Stimulated activated memory B cell treated with anti-CD40 and anti-IgM and Interleukin-4, amounts not matched to agents 10 μg/mL and 1 μg/mL and 100 μg/mL, for 72 hours (primary cell): ENCODE results near the gene OCIAD1.

Experiments used
- ATAC-seq: fragments of 150-1000 bp; cut with Tn5 transposase; 2 replicates; pipeline ENCODE4 v1.10.0; 2021
- H3K27ac Mint-ChIP-seq: one replicate; pipeline ENCODE4 v1.8.0; 2022; ENCODE audit warnings: mild to moderate bottlenecking, mixed read lengths
- H3K27me3 Mint-ChIP-seq: one replicate; pipeline ENCODE4 v1.8.0; 2022; ENCODE audit warnings: mixed read lengths
- H3K36me3 Mint-ChIP-seq: one replicate; pipeline ENCODE4 v1.8.0; 2022; ENCODE audit warnings: mixed read lengths
- H3K4me1 Mint-ChIP-seq: one replicate; pipeline ENCODE4 v1.8.0; 2022; ENCODE audit warnings: mixed read lengths
- H3K4me3 Mint-ChIP-seq: one replicate; pipeline ENCODE4 v1.8.0; 2022; ENCODE audit warnings: mild to moderate bottlenecking, moderate library complexity, mixed read lengths
- H3K9me3 Mint-ChIP-seq: one replicate; pipeline ENCODE4 v1.8.0; 2022; ENCODE audit warnings: mixed read lengths

OCIAD1 gene

DNA sequence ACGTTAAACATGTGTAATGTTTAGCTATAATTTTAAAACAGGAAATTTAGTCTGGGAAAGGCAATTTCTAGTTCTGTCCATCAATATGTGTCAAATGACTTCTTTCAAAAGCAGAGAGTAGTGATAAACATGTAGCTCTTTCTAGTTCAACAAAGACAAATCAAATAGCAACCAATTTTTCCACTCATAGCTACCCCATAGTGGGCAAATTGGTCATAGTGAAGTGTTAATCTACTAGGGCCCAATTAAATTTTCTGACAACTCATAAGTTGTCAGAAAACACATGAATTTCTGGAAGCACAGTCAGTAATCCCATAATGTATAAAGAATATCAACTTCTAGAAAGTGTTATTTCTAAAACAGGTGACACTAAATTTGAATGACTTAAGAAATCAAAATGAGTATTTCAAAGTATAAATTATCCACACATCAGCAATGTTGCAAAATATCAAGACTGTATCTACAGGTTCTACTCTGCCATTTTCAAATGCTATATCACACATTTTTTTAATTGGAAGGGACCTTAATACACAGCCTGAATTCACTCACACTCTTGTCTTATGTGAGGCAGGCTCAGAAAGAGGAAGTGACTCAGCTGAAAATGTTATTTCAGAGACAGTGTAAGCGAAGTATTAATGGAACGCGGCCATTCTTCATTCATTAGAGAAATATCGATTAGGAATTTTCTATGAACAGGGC lies 68.0 kb downstream of the OCIAD1 start:
- H3K9me3 Mint-ChIP-seq = no peaks in the 10 kb centered on the region
- peaks cover 75% of the 10 kb centered on the region for H3K36me3 Mint-ChIP-seq
- H3K27ac Mint-ChIP-seq = peak overlapping the region; percentile 77
- peak overlapping the region; percentile 29 for H3K4me3 Mint-ChIP-seq
- H3K27me3 Mint-ChIP-seq = no peaks in the 10 kb centered on the region
- ATAC-seq = no peak
- H3K4me1 Mint-ChIP-seq = peaks cover 15% of the 10 kb centered on the region

- peak overlapping the region; percentile 29 for H3K4me3 Mint-ChIP-seq
- no peaks in the 10 kb centered on the region for H3K27me3 Mint-ChIP-seq
- H3K4me1 Mint-ChIP-seq = peaks cover 17% of the 10 kb centered on the region
- peak overlapping the region; percentile 77 for H3K27ac Mint-ChIP-seq
- H3K36me3 Mint-ChIP-seq = peaks cover 73% of the 10 kb centered on the region
- no peak for ATAC-seq
- H3K9me3 Mint-ChIP-seq = no peaks in the 10 kb centered on the region
These were observed 68.5 kb downstream of the OCIAD1 start for GRCh38 chr4:48899432-48899749.

DNA sequence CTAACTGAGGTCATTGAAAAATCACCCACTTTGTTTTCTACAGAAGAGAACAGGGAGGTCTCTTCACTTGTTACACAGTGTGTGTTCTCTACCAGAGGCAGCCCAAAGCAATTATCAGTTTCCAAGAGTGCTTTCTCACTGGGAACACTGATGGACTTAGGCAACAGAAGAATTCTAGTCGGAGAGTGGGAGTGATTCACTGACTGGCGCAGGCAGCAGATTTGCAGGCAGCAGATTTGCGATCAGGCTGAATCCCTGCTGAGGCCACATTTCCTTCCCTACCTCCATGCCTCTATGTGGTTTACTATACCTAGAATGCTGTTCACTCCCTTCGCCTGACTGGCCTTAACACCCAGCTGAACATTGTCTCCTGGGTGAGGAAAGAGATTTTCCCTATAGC lies 69.1 kb downstream of the OCIAD1 start:
- H3K36me3 Mint-ChIP-seq = peaks cover 73% of the 10 kb centered on the region
- peak overlapping the region; percentile 77 for H3K27ac Mint-ChIP-seq
- no peak overlapping the region for H3K4me3 Mint-ChIP-seq

GRCh38 chr4:48901196-48901595 lies 70.3 kb downstream of the OCIAD1 start:
- Mint-ChIP-seq H3K27me3 (no peaks in the 10 kb centered on the region), H3K4me1 (peaks cover 34% of the 10 kb centered on the region), H3K36me3 (peaks cover 61% of the 10 kb centered on the region), H3K9me3 (no peaks in the 10 kb centered on the region), H3K27ac (no peak overlapping the region), H3K4me3 (no peak overlapping the region)
- ATAC-seq = no peak

More for the DNA sequence above, 69.1 kb downstream of the OCIAD1 start:
- Mint-ChIP-seq H3K9me3 (no peaks in the 10 kb centered on the region), H3K27me3 (no peaks in the 10 kb centered on the region), H3K4me1 (peaks cover 23% of the 10 kb centered on the region)
- ATAC-seq = no peak

DNA sequence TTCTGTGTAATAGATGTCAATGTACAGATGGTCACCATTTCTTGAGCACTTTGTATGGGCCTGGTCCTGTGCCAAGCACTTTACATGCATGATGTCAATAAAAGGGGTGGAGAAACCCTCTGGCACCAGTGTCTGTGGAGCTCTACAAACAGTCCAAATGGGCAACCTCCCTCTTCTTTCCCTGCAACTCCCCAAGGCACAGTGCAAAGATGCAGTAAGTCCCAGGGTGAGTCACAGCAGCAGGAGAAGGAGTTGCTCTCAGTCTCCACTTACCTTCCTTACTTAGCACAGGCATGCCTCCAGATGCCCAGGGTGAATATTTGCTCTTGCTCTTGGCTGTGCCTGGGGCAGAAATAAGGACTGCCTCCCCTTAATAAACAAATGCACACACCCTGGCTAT lies 71.4 kb downstream of the OCIAD1 start:
- no peaks in the 10 kb centered on the region for H3K27me3 Mint-ChIP-seq

DNA sequence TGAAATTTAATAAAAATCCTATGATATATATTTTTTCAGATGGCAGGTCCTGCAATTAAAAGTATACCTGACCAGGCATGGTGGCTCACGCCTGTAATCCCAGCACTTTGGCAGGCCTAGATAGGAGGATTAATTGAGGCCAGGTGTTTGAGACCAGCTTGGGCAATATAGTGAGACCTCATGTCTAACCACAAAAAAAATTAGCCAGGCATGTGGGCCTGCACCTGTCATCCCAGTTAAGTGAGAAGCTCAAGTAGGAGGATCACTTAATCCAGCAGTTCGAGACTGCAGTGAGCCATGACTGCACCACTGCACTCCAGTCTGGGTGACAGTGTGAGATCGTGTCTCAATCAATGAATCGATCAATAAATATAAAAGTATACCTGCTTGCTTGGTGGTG lies 73.2 kb downstream of the OCIAD1 start:
- Mint-ChIP-seq H3K9me3 (no peaks in the 10 kb centered on the region), H3K27ac (peak overlapping the region; percentile 93), H3K4me1 (peaks cover 43% of the 10 kb centered on the region), H3K27me3 (no peaks in the 10 kb centered on the region), H3K36me3 (peaks cover 36% of the 10 kb centered on the region), H3K4me3 (no peak overlapping the region)
- ATAC-seq = no peak

More for the DNA sequence above, 71.4 kb downstream of the OCIAD1 start:
- Mint-ChIP-seq H3K9me3 (no peaks in the 10 kb centered on the region), H3K4me1 (peaks cover 44% of the 10 kb centered on the region), H3K27ac (no peak overlapping the region), H3K36me3 (peaks cover 52% of the 10 kb centered on the region), H3K4me3 (no peak overlapping the region)
- ATAC-seq = no peak

GRCh38 chr4:48904541-48905142 lies 73.8 kb downstream of the OCIAD1 start:
- H3K36me3 Mint-ChIP-seq = peaks cover 31% of the 10 kb centered on the region
- no peaks in the 10 kb centered on the region for H3K9me3 Mint-ChIP-seq
- H3K27ac Mint-ChIP-seq = peak overlapping the region; percentile 93
- ATAC-seq = no peak
- H3K4me3 Mint-ChIP-seq = peak overlapping the region; percentile 11
- no peaks in the 10 kb centered on the region for H3K27me3 Mint-ChIP-seq
- peaks cover 37% of the 10 kb centered on the region for H3K4me1 Mint-ChIP-seq

GRCh38 chr4:48905363-48906015 lies 74.6 kb downstream of the OCIAD1 start:
- Mint-ChIP-seq H3K27me3 (no peaks in the 10 kb centered on the region), H3K9me3 (no peaks in the 10 kb centered on the region), H3K36me3 (peaks cover 29% of the 10 kb centered on the region), H3K27ac (peak overlapping the region; percentile 93), H3K4me3 (peak overlapping the region; percentile 83), H3K4me1 (peaks cover 33% of the 10 kb centered on the region)
- no peak for ATAC-seq

- H3K27me3 Mint-ChIP-seq = no peaks in the 10 kb centered on the region
- H3K36me3 Mint-ChIP-seq = peaks cover 21% of the 10 kb centered on the region
- H3K4me3 Mint-ChIP-seq = peak within 1 kb of the TSS; percentile 92
- peak within 1 kb of the TSS; percentile 93 for H3K27ac Mint-ChIP-seq
- H3K9me3 Mint-ChIP-seq = no peaks in the 10 kb centered on the region
- H3K4me1 Mint-ChIP-seq = peaks cover 28% of the 10 kb centered on the region
- peak; percentile 98 for ATAC-seq
These were observed 75.6 kb downstream of the OCIAD1 start, which contains the start of gene OCIAD2 for GRCh38 chr4:48906206-48907173. Gene OCIAD2 (minus strand): TSS chr4:48906774. CDS start chr4:48904549, 2,225 bp downstream.

DNA sequence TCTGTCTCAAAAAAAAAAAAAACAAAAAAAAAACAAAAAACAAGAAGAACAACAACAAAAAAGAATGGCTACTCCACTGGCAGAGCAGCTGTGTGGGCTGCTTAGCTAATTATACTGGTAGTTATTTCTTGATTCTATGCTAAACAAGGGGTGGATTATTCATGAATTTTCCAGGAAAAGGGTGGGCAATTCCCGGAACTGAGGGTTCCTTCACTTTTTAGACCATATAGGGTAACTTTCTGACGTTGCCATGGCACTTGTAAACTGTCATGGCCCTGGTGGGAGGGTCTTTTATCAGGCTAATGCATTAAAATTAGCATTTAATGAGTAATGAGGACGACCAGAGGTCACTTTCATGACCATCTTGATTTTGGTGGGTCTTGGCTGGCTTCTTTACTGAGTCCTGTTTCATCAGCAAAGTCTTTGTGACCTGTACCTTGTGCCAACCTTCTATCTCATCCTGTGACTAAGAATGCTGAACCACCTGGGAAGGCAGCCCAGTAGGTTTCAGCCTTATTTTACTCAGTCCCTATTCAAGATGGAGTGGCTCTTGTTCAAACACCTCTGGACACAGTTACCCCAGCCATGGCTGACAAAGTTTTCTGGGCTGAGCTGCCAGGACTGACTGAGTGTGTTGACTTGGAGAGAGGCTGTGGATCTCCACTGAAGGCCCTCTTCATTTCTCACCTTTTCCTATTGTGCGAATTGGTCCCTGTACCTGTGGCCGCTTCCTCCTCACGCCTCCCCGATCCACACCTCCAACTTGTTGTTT lies 77.0 kb downstream of the OCIAD1 start:
- no peak for ATAC-seq
- Mint-ChIP-seq H3K4me1 (peaks cover 28% of the 10 kb centered on the region), H3K27me3 (no peaks in the 10 kb centered on the region), H3K9me3 (no peaks in the 10 kb centered on the region), H3K27ac (peak overlapping the region; percentile 93), H3K4me3 (no peak overlapping the region), H3K36me3 (peaks cover 10% of the 10 kb centered on the region)

DNA sequence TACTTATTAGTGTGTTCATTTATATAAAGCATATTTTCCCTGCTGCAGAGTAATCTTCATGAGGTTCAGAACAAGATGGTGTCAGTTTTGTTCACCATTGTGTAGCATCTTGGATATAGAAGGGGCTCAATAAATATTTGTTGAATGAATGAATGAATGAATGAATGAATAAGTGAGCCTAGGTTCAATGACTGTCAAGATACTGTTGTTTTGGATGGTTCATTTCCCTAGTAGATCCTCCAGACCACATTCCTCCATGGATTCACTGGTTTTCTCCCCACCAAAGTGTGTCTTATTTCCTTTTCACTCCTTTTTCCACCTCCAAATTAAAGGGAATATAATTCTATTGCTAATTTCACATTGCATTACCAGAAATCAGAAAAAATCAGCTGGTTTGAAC lies 77.8 kb downstream of the OCIAD1 start:
- Mint-ChIP-seq H3K4me3 (no peak overlapping the region), H3K27ac (no peak overlapping the region), H3K9me3 (no peaks in the 10 kb centered on the region), H3K36me3 (peaks cover 7% of the 10 kb centered on the region), H3K27me3 (no peaks in the 10 kb centered on the region), H3K4me1 (peaks cover 28% of the 10 kb centered on the region)
- ATAC-seq = no peak

GRCh38 chr4:48909697-48910096 lies 78.8 kb downstream of the OCIAD1 start:
- no peaks in the 10 kb centered on the region for H3K9me3 Mint-ChIP-seq
- H3K4me1 Mint-ChIP-seq = peaks cover 24% of the 10 kb centered on the region
- H3K27ac Mint-ChIP-seq = no peak overlapping the region
- H3K27me3 Mint-ChIP-seq = no peaks in the 10 kb centered on the region
- no peak overlapping the region for H3K4me3 Mint-ChIP-seq
- ATAC-seq = no peak
- peaks cover 3% of the 10 kb centered on the region for H3K36me3 Mint-ChIP-seq

DNA sequence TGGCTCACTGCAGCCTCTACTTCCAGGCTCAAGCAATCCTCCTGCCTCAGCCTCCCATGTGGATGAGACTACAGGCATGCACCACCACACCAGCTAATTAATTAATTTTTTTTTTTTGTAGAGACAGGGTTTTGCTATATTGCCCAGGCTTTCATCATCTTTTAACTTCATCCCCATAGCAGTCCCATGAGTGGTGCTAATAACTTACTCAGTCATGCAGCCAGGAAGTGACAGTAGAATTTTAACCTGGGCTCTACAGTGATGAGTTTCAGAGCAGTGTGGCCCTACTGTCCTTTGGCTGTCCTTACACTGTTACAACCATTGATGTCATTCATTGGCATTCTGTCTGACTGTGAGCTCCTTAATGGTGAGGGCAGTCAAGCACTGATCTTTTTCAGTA lies 79.6 kb downstream of the OCIAD1 start:
- H3K9me3 Mint-ChIP-seq = no peaks in the 10 kb centered on the region
- ATAC-seq = no peak
- H3K27ac Mint-ChIP-seq = no peak overlapping the region
- no peaks in the 10 kb centered on the region for H3K36me3 Mint-ChIP-seq
- peaks cover 15% of the 10 kb centered on the region for H3K4me1 Mint-ChIP-seq
- no peaks in the 10 kb centered on the region for H3K27me3 Mint-ChIP-seq
- H3K4me3 Mint-ChIP-seq = no peak overlapping the region
